NCI-H2196 (cell line): Measurements from ENCODE around the gene HGFAC.
A peak's percentile ranks its signal among the peaks of the same experiment; 100 is the strongest.

Experiments
- DNase-seq: peaks from one replicate; lab custom pipeline; 2025; ENCODE audit not compliant: unreplicated experiment; lab: John Stamatoyannopoulos, UW

HGFAC gene

GRCh38 chr4:3423952-3424351 is 17.8 kb upstream of the HGFAC start:
- peak; percentile 18 for DNase-seq

GRCh38 chr4:3424522-3425095 is 17.2 kb upstream of the HGFAC start:
- no peak for DNase-seq

GRCh38 chr4:3426465-3427133 is 15.2 kb upstream of the HGFAC start:
- DNase-seq: no peak

- no peak for DNase-seq
These were observed 14.7 kb upstream of the HGFAC start for GRCh38 chr4:3427134-3427476.

DNA sequence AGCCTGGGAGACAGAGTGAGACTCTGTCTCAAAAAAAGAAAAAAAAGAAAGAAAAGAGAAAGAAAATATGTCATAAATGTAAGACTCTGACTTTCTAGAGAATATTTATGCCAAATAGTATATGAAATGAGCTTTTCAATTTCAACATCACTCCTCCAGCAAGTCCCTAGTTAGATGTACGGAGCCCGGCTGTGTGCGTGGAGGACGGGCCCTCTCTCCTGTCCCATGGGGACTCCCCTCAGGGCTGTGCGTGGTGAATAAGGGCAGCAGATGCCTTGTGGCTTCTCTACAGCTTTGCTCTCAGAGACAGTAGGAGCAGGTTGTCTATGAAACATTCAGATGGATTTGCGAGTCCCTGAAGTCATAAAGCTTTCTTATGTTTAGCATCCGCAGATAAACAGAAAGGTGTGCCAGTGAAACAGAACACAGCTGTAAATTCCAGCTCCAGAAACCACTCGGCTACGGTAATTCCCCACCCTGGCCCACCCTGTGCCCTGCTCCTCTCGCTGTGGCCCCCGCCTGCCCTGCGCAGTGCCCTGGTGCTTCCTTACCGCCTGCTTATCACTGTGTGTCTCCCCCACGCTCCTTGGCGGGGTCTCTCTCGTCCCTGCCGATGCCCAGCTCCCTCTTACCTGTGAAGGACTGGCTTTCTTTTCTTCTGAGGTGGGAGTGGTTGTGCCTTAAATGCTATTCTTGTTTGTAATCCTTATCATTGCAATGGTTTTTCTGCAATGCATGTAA is 13.9 kb upstream of the HGFAC start:
- DNase-seq: no peak

- DNase-seq: no peak
These were observed 12.1 kb upstream of the HGFAC start for GRCh38 chr4:3429651-3430050.

DNA sequence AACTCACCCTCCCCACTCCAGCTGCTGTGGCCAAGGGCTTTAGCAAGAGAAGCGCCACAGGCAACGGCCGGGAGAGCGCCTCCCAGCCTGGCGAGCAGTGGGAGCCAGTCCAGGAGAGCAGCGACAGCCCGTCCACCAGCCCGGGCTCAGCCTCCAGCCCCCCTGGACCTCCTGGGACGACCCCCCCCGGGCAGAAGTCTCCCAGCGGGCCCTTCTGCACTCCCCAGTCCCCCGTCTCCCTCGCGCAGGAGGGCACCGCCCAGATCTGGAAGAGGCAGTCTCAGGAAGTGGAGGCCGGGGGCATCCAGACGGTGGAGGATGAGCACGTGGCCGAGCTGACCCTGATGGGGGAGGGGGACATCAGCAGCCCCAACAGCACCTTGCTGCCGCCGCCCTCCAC is 11.2 kb upstream of the HGFAC start:
- no peak for DNase-seq

GRCh38 chr4:3431446-3431993 is 10.2 kb upstream of the HGFAC start:
- no peak for DNase-seq

- DNase-seq: no peak
These were observed 9.4 kb upstream of the HGFAC start for GRCh38 chr4:3432381-3432790.

GRCh38 chr4:3433138-3433869 is 8.5 kb upstream of the HGFAC start:
- no peak for DNase-seq

DNA sequence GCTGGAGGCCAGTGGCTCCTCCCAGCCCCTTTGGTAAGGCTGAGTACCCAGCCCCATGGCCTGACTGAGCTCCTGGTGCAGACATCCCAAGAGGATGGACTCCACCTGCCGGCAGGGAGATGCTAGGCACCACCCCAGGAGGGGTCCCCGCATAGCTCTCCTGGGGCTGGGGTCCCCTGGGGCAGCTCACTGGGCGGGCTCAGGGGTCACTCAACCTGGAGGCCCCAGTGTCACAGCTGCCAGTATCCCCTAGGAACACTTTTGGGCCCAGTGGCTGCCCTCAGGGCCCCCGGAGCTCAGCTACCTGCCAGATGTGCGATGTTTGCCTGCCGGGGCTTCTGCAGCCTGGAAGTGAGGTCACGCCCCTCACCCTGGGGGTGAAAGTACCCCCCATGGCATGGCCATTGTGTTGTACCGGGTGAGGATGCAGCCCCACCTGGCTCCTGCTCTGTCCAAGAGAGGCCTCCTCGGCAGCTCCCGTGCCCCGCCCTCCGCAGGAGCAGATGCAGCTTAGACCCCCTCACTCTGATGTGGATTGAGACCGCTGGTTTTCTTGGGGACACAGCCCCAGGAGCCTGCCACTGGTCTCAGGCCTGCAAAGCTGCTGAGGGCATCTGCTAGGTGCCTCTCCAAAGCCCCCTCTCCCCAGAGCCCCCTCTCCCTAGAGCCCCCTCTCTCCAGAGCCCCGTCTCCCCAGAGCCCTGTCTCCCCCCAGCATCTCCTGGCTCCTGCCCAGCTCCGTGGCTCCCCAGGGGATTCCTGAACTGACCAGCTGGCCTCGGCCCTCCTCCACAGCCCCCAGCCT is 6.7 kb upstream of the HGFAC start:
- DNase-seq: no peak

DNA sequence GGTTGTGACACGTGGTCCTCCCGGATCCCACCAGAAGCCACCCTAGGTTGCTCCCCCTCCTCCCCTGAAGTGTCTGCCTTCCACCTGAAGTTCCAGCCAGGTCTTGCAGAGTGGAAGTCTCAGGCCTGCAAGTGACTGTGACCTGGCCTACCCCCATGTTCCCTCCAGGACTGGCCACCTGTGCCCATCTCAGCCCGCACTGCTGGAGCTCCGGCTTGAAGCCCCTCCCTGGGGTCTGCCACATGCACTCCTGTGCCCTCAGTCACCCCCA is 6.1 kb upstream of the HGFAC start:
- DNase-seq: no peak

GRCh38 chr4:3436048-3436797 is 5.5 kb upstream of the HGFAC start:
- no peak for DNase-seq

- DNase-seq: peak; percentile 83
These were observed 4.8 kb upstream of the HGFAC start for GRCh38 chr4:3436798-3437581.

DNA sequence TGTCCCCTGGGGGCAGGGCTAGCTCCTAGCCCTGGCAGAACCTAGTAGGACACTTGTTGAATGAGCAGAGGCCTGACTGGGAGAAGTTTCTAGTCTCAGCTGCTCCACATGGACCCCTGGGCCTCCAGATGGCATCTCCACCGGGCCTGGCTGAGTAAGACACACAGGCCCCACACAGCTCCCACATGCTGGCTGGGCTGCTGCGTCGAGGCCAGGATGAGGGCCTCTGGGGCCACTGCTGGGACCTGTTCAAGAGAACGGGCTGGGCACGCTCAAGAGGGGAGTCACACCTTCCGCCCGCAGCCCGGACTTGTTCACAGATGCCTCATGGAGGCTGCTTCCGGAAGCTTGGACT is 4.2 kb upstream of the HGFAC start:
- no peak for DNase-seq

DNA sequence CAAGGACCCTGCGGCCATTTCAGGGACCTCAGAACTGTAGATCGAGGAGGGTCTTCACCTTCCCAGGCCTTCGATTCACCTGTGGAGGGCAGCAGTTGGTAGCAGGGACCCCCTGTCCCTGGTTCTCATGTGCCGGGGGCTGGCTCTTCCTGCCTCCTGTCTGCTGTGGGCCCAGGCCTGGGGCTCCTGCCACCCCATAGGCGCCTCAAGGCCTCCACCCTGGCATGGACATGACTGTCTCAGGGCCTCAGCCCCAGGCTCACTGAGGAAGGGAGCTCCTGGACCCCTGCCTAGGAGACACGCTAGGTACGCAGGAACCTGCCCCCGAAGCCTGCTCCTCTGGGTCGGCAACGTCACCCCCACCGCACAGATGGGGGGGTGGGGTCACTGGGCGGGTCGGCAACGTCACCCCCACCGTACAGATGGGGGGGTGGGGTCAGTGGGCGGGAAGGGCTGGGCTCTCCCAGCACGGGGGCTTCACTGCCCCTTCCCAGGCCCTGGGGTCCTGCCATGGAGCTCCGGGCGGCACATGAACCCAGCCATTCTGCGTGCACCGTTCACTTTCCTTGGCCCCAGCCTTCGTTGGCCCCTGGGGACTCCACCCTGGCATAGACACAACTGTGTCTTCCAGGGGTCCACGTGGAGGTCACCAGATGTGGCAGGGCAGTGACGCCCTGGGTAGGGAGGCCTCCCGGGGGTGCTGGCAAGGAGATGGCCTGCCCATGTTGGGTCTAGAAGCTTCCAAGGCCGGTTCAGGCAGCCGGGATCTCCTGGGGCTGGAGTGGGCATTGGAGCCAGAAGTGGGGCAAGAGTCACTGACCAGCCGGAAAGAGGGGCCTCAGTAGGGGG is 3.5 kb upstream of the HGFAC start:
- no peak for DNase-seq

- no peak for DNase-seq
These were observed 3.0 kb upstream of the HGFAC start for GRCh38 chr4:3438847-3439180.

DNA sequence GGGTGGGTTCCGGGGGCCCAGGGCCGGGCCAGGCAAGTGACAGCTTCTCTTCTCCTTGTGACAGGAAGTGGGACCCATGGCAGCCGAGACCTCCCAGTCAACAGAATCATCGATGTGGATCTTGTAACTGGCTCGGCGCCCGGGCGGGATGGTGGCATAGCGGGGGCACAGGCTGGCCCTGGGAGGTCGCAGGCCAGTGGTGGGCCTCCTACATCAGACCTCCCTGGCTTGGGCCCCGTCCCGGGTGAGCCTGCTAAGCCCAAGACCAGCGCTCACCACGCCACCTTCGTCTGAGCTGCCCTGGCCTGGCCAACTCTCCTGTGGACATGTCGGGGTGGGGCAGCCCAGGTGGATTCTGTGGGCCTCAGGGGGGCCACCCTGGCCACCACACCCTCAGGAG is 2.4 kb upstream of the HGFAC start:
- no peak for DNase-seq

- no peak for DNase-seq
These were observed 1.8 kb upstream of the HGFAC start for GRCh38 chr4:3440011-3440410.
